IgD-negative memory B cell (primary cell): ENCODE results near the gene TMEM39A. TPM values are rescaled to one million over a fixed set of nuclear protein-coding genes. Genes with fewer than 3 reads are reported as not detected.
A peak's percentile ranks its signal among the peaks of the same experiment; 100 is the strongest.

ENCODE experiments used
- H3K27ac Mint-ChIP-seq, 3 donors: one replicate each; pipeline ENCODE4 v1.8.0; 2020 to 2022; ENCODE audit warnings: mild to moderate bottlenecking in 3 of 3, mixed read lengths in 3 of 3, moderate library complexity in 1 of 3
- H3K27me3 Mint-ChIP-seq: one replicate; pipeline ENCODE4 v1.8.0; 2021; ENCODE audit warnings: mixed read lengths
- H3K36me3 Mint-ChIP-seq: one replicate; pipeline ENCODE4 v1.8.0; 2020; ENCODE audit warnings: mild to moderate bottlenecking, mixed read lengths
- H3K4me1 Mint-ChIP-seq, 3 donors: one replicate each; pipeline ENCODE4 v1.8.0; 2020 to 2022; ENCODE audit warnings: mixed read lengths in 3 of 3, mild to moderate bottlenecking in 1 of 3
- H3K4me3 Mint-ChIP-seq, 4 donors: one replicate each; pipeline ENCODE4 v1.8.0; 2020 to 2022; ENCODE audit warnings: mild to moderate bottlenecking in 4 of 4, mixed read lengths in 4 of 4, moderate library complexity in 3 of 4
- H3K9me3 Mint-ChIP-seq, 3 donors: one replicate each; pipeline ENCODE4 v1.8.0; 2020 to 2021; ENCODE audit warnings: mixed read lengths in 3 of 3, mild to moderate bottlenecking in 1 of 3
- polyA plus RNA-seq: library from polyadenylated mRNA; unstranded; fragments of 300-500 nt; fragmentation: Illumina TruSeq; gene quantifications from one replicate; pipeline ENCODE4 v1.2.3, GENCODE V29; 2021

The TMEM39A gene, protein sequence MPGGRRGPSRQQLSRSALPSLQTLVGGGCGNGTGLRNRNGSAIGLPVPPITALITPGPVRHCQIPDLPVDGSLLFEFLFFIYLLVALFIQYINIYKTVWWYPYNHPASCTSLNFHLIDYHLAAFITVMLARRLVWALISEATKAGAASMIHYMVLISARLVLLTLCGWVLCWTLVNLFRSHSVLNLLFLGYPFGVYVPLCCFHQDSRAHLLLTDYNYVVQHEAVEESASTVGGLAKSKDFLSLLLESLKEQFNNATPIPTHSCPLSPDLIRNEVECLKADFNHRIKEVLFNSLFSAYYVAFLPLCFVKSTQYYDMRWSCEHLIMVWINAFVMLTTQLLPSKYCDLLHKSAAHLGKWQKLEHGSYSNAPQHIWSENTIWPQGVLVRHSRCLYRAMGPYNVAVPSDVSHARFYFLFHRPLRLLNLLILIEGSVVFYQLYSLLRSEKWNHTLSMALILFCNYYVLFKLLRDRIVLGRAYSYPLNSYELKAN
- 20.9 TPM for polyA plus RNA-seq

DNA sequence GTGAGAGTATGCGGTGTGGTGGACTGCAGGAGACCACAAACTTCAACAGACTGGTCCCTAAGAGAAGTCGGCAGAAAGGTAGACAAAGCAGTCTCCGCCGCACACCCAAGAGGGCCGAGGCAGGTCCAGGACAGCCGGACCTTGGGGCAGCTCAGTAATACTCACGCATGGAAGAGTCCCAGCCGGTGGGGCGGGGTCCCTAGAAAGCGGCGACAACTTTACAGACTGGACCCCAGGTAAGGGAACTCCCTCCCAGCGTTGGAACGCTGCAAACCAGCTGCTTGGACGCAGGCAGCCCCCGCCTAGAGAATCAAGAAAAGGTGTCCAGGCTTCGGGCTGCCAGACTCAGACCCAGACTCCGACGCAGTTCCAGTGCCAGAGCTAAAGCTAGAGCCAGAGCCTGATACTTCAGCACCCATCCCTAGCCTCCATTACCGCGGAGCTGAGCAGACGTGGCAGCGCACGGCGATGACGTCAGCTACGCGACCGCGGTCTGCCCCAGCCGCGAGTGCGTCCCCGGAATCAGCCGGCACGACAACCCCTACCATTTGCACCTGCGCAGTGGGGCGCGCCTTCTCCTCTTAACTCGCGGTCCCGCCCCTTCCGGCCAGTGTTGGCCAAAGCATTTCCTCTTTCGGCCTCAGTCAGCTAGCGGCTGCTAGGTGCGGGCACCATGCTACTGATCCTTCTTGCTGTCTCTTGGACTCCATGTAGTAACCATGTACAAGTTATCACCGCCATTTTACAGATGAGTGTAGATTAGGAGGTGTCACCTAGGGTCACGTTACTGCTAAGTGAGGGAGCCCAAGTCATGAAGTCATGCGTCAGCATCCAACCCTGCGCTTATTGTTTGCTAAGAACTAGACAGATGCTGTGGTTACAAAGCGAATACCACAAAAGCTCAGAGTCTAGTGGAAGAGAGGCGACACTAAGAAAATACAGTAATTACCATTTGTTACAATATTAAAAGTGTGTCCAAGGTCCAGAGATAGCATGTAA lies at the start of gene TMEM39A:
TMEM39A (minus strand) TSS at position 445 of the 999 bp plus-strand sequence. CDS start 1,541 bp downstream, outside the sequence.
- Mint-ChIP-seq H3K4me1 (peaks cover 16 to 29% (median 19%) of the 10 kb centered on the region in 3 donors), H3K27ac (peak within 1 kb of the TSS; percentile 96 to 99 (median 97)), H3K27me3 (no peaks in the 10 kb centered on the region)

GRCh38 chr3:119510690-119511089 lies 47.3 kb upstream of the TMEM39A start:
- H3K36me3 Mint-ChIP-seq = no peaks in the 10 kb centered on the region

More for the DNA sequence above, at the start of gene TMEM39A:
- H3K4me3 Mint-ChIP-seq = peak within 1 kb of the TSS; percentile 88 to 99 (median 96)
- peaks cover 0 to 2% (median 0%) of the 10 kb centered on the region in 3 donors for H3K9me3 Mint-ChIP-seq
- peaks cover 6% of the 10 kb centered on the region for H3K36me3 Mint-ChIP-seq

GRCh38 chr3:119508172-119508845 lies 44.9 kb upstream of the TMEM39A start:
- no peak overlapping the region for H3K4me3 Mint-ChIP-seq
- H3K36me3 Mint-ChIP-seq = no peaks in the 10 kb centered on the region

More at GRCh38 chr3:119510690-119511089, 47.3 kb upstream of the TMEM39A start:
- Mint-ChIP-seq H3K27ac (no peak overlapping the region), H3K9me3 (no peaks in the 10 kb centered on the region), H3K4me1 (peaks cover 4 to 9% (median 7%) of the 10 kb centered on the region in 3 donors), H3K27me3 (no peaks in the 10 kb centered on the region), H3K4me3 (no peak overlapping the region)

DNA sequence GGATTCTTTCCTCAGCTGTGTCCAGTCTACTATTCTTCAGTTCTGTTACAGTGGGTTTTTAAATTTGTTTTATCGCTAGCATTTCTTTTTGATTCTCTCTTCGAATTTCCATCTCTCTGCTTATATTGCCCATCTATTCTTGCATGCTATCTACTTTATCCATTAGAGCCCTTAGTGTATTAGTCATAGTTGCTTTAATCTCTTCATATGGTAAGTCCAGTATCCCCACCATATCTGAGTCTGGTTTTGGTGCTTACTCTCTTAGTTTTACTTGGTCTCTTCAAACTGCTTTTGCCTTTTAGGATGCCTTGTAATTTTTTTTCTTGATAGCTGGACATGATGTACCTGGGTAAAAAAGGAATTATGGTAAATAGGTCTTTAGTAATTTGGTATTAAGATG lies 44.0 kb upstream of the TMEM39A start:
- no peaks in the 10 kb centered on the region for H3K9me3 Mint-ChIP-seq
- H3K36me3 Mint-ChIP-seq = no peaks in the 10 kb centered on the region
- H3K27me3 Mint-ChIP-seq = no peaks in the 10 kb centered on the region
- no peak overlapping the region for H3K27ac Mint-ChIP-seq
- peaks cover 4 to 9% (median 9%) of the 10 kb centered on the region in 3 donors for H3K4me1 Mint-ChIP-seq
- peak overlapping the region in 1 of 4 donors; percentile 9 for H3K4me3 Mint-ChIP-seq

More at GRCh38 chr3:119508172-119508845, 44.9 kb upstream of the TMEM39A start:
- Mint-ChIP-seq H3K4me1 (peaks cover 4 to 9% (median 9%) of the 10 kb centered on the region in 3 donors), H3K9me3 (no peaks in the 10 kb centered on the region), H3K27me3 (no peaks in the 10 kb centered on the region), H3K27ac (peak overlapping the region in 1 of 3 donors; percentile 47)

GRCh38 chr3:119506631-119507030 lies 43.2 kb upstream of the TMEM39A start:
- Mint-ChIP-seq H3K36me3 (no peaks in the 10 kb centered on the region), H3K4me1 (peaks cover 6 to 12% (median 11%) of the 10 kb centered on the region in 3 donors), H3K27ac (peak overlapping the region in 1 of 3 donors; percentile 54), H3K9me3 (no peaks in the 10 kb centered on the region), H3K4me3 (peak overlapping the region in 1 of 4 donors; percentile 49), H3K27me3 (no peaks in the 10 kb centered on the region)

- H3K27me3 Mint-ChIP-seq = no peaks in the 10 kb centered on the region
- H3K4me1 Mint-ChIP-seq = peaks cover 16 to 26% (median 23%) of the 10 kb centered on the region in 3 donors
- H3K27ac Mint-ChIP-seq = peak overlapping the region in 1 of 3 donors; percentile 53
- H3K9me3 Mint-ChIP-seq = no peaks in the 10 kb centered on the region
- H3K4me3 Mint-ChIP-seq = peak overlapping the region in 3 of 4 donors; percentile 23 to 99 (median 65)
- peaks cover 2% of the 10 kb centered on the region for H3K36me3 Mint-ChIP-seq
Measured at GRCh38 chr3:119500901-119501300, 37.5 kb upstream of the TMEM39A start.

DNA sequence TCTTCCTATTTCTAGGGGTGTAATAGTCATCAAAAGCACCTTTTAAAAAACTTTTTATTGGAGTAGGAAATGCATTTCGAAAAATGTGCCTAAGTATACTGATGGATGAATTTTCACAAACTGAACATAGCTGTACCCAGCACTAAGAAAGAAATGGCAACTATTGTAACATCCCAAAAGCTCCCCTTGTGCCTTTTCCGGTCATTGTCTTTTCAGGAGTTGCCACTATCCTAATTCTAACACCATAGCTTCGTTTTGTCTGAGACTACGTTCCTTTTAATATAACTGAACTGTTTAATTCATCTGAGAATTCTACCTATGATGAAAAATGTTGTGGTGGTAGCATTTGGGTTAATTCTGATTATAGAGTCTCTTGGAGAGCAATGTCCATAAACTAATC lies 36.9 kb upstream of the TMEM39A start:
- Mint-ChIP-seq H3K27ac (peak overlapping the region in 1 of 3 donors; percentile 53), H3K9me3 (no peaks in the 10 kb centered on the region), H3K4me3 (peak overlapping the region in 3 of 4 donors; percentile 23 to 99 (median 65)), H3K4me1 (peaks cover 16 to 26% (median 23%) of the 10 kb centered on the region in 3 donors), H3K27me3 (no peaks in the 10 kb centered on the region), H3K36me3 (peaks cover 2% of the 10 kb centered on the region)

- Mint-ChIP-seq H3K36me3 (peaks cover 2% of the 10 kb centered on the region), H3K27ac (peak within 1 kb of the TSS; percentile 96 to 99 (median 97)), H3K9me3 (no peaks in the 10 kb centered on the region), H3K27me3 (no peaks in the 10 kb centered on the region), H3K4me1 (peaks cover 16 to 26% (median 22%) of the 10 kb centered on the region in 3 donors), H3K4me3 (peak within 1 kb of the TSS; percentile 97 to 100 (median 99))
Measured at GRCh38 chr3:119498186-119499011, 35.0 kb upstream of the TMEM39A start, which contains the start of gene TIMMDC1. TIMMDC1 (plus strand) TSS chr3:119498547; CDS start chr3:119498734, 187 bp downstream.

DNA sequence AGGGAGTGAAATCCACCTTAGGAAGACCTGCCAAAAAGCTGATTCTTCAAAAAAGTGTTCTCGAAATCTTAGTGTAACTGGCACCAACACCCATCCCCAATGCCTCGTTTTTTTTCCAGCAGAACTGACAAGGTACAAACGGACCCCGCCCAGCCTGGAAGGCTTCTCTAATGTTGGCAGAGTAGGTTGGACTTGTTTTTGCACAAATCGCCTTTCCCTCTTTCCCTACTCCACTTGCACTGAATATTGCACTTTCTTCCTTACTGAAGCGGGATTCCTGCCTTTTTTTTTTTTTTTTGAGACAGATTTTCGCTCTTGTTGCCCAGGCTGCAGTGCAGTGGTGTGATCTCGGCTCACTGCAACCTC lies 34.4 kb upstream of the TMEM39A start:
- H3K27me3 Mint-ChIP-seq = no peaks in the 10 kb centered on the region
- peak overlapping the region; percentile 96 to 99 (median 97) for H3K27ac Mint-ChIP-seq
- H3K36me3 Mint-ChIP-seq = peaks cover 5% of the 10 kb centered on the region
- peaks cover 16 to 26% (median 22%) of the 10 kb centered on the region in 3 donors for H3K4me1 Mint-ChIP-seq
- H3K4me3 Mint-ChIP-seq = peak overlapping the region; percentile 97 to 100 (median 99)
- H3K9me3 Mint-ChIP-seq = no peaks in the 10 kb centered on the region

- Mint-ChIP-seq H3K4me3 (peak overlapping the region in 1 of 4 donors; percentile 99), H3K27ac (no peak overlapping the region), H3K4me1 (peaks cover 5 to 8% (median 6%) of the 10 kb centered on the region in 3 donors), H3K36me3 (peaks cover 7% of the 10 kb centered on the region), H3K9me3 (no peaks in the 10 kb centered on the region), H3K27me3 (no peaks in the 10 kb centered on the region)
Measured at GRCh38 chr3:119494597-119494996, 31.2 kb upstream of the TMEM39A start.

- H3K9me3 Mint-ChIP-seq = no peaks in the 10 kb centered on the region
- no peak overlapping the region for H3K4me3 Mint-ChIP-seq
- no peaks in the 10 kb centered on the region for H3K27me3 Mint-ChIP-seq
- H3K36me3 Mint-ChIP-seq = peaks cover 5% of the 10 kb centered on the region
- H3K27ac Mint-ChIP-seq = no peak overlapping the region
- H3K4me1 Mint-ChIP-seq = peaks cover 0 to 4% (median 1%) of the 10 kb centered on the region in 3 donors
Measured at GRCh38 chr3:119492810-119493209, 29.4 kb upstream of the TMEM39A start.

DNA sequence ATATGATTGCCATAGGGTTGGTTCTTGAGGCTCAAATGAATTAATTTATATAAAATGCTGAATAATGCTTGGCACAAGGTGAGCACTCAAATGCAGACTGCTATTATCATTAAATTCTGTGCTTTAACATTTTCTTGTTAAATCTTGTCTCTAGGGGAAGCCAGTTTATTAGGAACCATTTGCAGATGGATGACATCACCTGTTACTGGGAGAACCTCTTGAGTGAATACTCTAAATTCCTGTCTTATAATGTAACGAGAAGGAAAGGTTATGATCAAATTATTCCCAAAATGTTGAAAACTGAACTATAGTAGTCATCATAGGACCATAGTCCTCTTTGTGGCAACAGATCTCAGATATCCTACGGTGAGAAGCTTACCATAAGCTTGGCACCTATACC lies 28.7 kb upstream of the TMEM39A start:
- no peak overlapping the region for H3K4me3 Mint-ChIP-seq
- no peak overlapping the region for H3K27ac Mint-ChIP-seq
- no peaks in the 10 kb centered on the region for H3K9me3 Mint-ChIP-seq
- no peaks in the 10 kb centered on the region for H3K27me3 Mint-ChIP-seq
- peaks cover 5% of the 10 kb centered on the region for H3K36me3 Mint-ChIP-seq
- H3K4me1 Mint-ChIP-seq = peaks cover 0 to 1% (median 0%) of the 10 kb centered on the region in 3 donors

DNA sequence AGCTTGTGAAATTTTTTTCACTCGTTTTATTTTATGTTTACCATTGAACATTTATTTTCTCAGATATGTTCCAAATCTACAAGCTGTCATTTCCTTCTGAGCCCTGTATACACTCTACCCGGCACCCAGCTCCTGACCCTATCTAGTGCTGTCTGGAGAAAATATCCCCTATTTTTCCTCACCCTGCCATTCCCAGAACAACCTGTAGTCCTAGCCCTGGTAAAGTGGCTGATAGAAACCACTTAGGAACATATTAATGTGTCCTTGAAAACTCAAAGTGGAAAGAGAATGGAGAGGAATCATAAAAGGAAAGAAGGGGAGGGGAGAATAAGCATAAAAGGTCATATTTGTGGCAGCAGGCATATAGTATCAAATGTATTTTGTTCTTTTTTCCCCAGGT lies 26.7 kb upstream of the TMEM39A start:
- Mint-ChIP-seq H3K36me3 (peaks cover 5% of the 10 kb centered on the region), H3K27ac (no peak overlapping the region), H3K27me3 (no peaks in the 10 kb centered on the region), H3K4me1 (peaks cover 0 to 1% (median 0%) of the 10 kb centered on the region in 3 donors), H3K4me3 (no peak overlapping the region), H3K9me3 (no peaks in the 10 kb centered on the region)
